ENCODE data around the gene AK9.

- TF ChIP-seq, protein P1, sequence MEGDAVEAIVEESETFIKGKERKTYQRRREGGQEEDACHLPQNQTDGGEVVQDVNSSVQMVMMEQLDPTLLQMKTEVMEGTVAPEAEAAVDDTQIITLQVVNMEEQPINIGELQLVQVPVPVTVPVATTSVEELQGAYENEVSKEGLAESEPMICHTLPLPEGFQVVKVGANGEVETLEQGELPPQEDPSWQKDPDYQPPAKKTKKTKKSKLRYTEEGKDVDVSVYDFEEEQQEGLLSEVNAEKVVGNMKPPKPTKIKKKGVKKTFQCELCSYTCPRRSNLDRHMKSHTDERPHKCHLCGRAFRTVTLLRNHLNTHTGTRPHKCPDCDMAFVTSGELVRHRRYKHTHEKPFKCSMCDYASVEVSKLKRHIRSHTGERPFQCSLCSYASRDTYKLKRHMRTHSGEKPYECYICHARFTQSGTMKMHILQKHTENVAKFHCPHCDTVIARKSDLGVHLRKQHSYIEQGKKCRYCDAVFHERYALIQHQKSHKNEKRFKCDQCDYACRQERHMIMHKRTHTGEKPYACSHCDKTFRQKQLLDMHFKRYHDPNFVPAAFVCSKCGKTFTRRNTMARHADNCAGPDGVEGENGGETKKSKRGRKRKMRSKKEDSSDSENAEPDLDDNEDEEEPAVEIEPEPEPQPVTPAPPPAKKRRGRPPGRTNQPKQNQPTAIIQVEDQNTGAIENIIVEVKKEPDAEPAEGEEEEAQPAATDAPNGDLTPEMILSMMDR (IDR thresholded peaks at IDR 0.05; ENCODE audit: low read depth, low read length, missing input control), result no peak
- TF ChIP-seq MAX (IDR thresholded peaks at IDR 0.05), result no peak
- no peak for TF ChIP-seq ATF3 (IDR thresholded peaks at IDR 0.05)
- TF ChIP-seq RXRA (IDR thresholded peaks at IDR 0.05), result peak; percentile 91 to 95
Measured at GRCh38 chr6:109503327-109504224, 187.4 kb downstream of the AK9 start.
